Measurements from ENCODE around the gene MPHOSPH6.

- no peak for TF ChIP-seq GATA2 (IDR thresholded peaks at IDR 0.05; ENCODE audit: low read depth, low read length)
- no peak for TF ChIP-seq GATA3 (IDR thresholded peaks at IDR 0.05; ENCODE audit: low read depth, low read length)
Observed at GRCh38 chr16:82181461-82182185, 11.6 kb upstream of the MPHOSPH6 start.
